IPS-NIHi7 (cell line): Measurements from ENCODE around the gene SPX.

Source experiments
- DNase-seq: peaks from one replicate; pipeline ENCODE4 v3.0.0; 2012; ENCODE audit warnings: mixed read lengths; ENCODE audit errors: extremely low spot score

Gene SPX

DNA sequence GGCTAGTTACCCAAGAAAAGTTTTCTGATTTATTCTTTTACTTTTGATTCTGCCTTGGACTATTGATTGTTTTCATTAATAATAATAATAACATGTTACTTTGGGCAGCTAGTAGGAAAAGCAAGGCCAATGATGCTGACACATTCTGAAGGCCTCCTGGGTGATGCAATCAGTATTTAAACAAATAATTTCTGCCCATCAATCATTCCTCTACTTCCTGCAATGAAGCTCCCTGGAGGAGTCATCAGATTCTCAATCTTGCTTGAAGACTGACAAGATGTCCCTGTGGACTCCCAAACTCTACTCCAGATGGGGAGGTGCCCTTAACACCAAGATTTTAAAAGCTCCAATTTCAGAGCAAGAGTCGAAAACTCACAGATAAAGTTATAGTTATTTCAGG lies at the start of gene SPX:
Gene SPX (plus strand): TSS at position 244 of the 400 bp plus-strand sequence. CDS start 177 bp downstream, outside the sequence.
- DNase-seq = no peak

- DNase-seq = no peak
Observed at GRCh38 chr12:21476949-21477348, 49.1 kb upstream of the SPX start.

GRCh38 chr12:21478756-21479455 lies 47.2 kb upstream of the SPX start:
- DNase-seq = no peak

DNA sequence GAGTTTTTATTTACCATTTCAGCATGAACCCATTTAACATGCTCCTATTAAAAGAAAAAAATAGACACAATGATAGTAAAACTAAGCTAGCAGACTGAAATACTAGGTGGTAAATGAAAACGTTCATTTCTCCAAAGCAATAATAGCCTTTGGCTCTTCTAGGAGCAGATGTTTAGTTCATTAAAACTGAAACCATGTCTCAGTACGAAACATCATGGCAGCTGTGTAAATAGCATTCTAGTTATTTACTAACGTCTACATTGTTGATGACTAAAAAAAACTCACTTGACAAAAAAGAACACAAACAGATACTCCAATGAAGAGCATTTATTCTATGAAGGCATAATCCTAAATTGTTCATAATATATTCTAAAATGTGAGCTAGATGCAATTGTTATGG lies 42.6 kb upstream of the SPX start:
- DNase-seq = no peak

GRCh38 chr12:21485998-21486397 lies 40.1 kb upstream of the SPX start:
- DNase-seq = no peak

- DNase-seq = no peak
Observed at GRCh38 chr12:21499765-21500164, 26.3 kb upstream of the SPX start.

GRCh38 chr12:21500786-21501257 lies 25.3 kb upstream of the SPX start:
- no peak for DNase-seq

DNA sequence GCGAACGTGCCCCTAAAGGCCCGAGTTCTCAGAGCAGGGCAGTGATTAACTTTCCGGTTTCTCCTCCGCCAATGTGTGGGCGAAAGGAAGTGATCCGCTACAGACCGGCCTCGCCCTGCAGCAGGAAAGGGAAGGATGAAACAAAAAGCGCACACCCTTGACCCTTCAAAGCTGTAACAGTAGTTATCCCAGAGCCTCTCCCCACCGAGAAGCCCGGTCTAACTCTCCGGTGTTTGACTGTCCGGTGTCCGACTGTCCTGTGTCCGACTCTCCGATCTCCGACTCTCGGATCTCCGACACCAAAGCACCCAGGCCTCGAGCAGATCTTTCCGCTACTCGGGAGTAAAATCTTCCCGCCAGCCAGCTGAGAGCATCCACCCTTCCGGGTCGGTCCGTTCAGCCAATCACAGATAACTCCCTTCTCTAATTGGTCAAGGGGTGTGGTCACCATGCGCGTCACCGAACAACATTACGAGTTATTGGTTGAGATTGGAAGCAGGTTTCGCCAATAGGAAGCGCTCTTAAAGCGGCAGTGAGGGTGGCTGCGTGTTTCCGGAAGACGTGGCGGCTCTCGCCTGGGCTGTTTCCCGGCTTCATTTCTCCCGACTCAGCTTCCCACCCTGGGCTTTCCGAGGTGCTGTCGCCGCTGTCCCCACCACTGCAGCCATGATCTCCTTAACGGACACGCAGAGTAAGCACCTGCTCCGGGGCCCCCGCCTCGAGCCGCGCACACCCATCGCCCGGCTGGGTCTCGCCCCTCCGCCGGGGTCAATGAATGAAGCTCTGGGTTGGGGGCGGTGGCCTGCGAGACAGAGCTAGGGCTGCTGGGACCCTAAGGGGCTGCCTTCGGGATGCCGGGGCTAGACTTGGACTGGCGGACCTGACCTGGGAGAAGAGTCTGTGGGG lies 24.6 kb upstream of the SPX start, which contains the start of the genes GOLT1B and RECQL:
Gene GOLT1B (plus strand): TSS at position 532 of the 906 bp plus-strand sequence. CDS start 135 bp downstream, at position 667.
Gene RECQL (minus strand): TSS at position 378 of the 906 bp plus-strand sequence. CDS start 2,065 bp downstream, outside the sequence.
- DNase-seq = peak; percentile 98

- DNase-seq = no peak
Observed at GRCh38 chr12:21502164-21502496, 24.0 kb upstream of the SPX start.

GRCh38 chr12:21502872-21503271 lies 23.2 kb upstream of the SPX start:
- DNase-seq = no peak

DNA sequence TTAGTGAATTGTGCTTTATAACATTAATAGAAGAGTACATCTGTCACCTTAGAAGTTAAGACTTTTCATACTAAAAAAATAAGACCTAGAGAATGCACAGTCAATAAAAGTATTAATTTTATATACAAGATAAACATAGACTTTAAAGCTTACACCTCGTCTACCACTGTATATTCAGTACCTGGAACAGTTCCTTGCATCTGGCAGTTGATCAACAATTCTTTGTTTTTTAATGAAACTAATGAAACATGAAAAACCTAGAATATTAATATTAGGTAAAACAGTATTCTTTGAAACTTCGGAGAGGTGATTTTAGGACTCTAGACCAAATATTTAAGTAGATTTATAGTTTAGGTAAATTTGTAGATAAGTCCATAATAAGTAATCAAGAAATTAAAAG lies 20.2 kb upstream of the SPX start:
- DNase-seq = no peak

- no peak for DNase-seq
Observed at GRCh38 chr12:21507849-21508248, 18.2 kb upstream of the SPX start.

GRCh38 chr12:21509768-21510167 lies 16.3 kb upstream of the SPX start:
- DNase-seq = no peak

GRCh38 chr12:21516281-21516680 lies 9.8 kb upstream of the SPX start:
- no peak for DNase-seq

DNA sequence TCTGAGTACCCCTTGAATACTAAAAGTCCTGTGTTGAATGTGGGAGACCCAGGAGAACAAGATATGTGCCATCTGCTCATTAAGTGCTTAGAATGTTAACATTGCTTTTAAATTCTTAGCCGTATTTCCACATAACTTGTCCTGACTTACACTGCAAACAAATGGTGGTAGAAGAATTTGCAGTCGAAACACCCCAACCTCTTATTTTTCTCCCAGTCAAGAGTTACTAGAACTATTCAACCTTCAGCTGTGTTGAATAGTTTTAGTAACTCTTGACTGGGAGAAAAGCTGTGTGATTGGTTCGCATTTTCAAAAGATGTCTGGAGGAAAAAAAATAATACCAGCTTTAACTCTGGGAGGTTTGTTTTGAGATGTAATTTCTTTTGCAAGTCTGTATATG lies 7.6 kb upstream of the SPX start:
- no peak for DNase-seq

GRCh38 chr12:21521541-21521940 lies 4.6 kb upstream of the SPX start:
- no peak for DNase-seq

DNA sequence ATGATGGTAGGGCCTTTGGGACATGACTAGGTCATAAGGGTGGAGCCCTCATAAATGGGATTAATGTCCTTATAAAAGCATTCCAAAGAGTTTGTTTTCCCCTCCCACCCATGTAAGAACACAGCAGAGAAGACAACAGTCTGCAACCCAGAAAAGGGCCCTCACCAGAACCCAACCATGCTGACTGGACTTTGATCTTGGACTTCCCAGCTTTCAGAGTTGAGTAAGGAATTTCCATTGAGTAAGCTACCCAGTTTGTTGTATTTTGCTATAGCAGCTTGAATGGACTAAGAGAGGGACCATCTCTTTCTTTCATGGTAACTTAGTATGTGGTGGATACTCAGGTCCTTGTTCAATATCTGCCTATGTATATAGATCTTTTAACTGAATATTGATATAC lies 2.9 kb upstream of the SPX start:
- DNase-seq = no peak

DNA sequence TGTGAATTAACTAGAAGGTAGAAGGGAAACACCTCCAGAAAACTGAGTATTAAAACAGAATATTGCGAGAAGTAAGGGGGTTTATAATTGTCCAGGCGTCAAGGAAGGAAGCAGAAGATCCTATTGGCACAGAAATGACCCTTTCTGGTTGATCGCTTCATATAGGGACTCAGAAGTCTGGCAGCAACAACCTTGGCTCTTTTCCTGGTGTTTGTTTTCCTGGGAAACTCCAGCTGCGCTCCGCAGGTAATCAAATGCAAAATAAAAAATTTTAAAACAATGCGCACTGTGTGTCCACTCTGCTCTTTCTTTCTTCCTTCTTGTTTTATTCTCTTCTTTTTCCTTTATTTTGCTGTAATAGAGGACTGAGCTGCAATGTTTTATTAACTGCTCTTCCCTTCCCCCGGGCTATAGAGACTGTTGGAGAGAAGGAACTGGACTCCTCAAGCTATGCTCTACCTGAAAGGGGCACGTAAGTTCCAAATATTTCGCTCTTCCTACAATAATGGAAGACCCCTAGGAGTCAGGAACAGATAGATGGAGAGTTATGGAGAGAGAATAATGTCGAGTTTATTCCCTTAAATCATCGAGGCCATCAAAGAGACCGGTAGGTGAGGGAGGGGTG lies 737 bp downstream of the SPX start:
- DNase-seq = no peak

- DNase-seq = peak; percentile 60
Observed at GRCh38 chr12:21527451-21528180, 1.5 kb downstream of the SPX start.

GRCh38 chr12:21528953-21529352 lies 2.9 kb downstream of the SPX start:
- no peak for DNase-seq

- no peak for DNase-seq
Observed at GRCh38 chr12:21529456-21529855, 3.4 kb downstream of the SPX start.
